NOMO-1 treated with DMSO at 0.1 percent for 48 hours (cell line): ENCODE results near the gene KLF9.
A peak's percentile ranks its signal among the peaks of the same experiment; 100 is the strongest.

Experiments
- DNase-seq: peaks from one replicate; lab custom pipeline; 2025; ENCODE audit not compliant: unreplicated experiment; lab: John Stamatoyannopoulos, UW

KLF9 gene

GRCh38 chr9:70422371-70423043 is 8.1 kb upstream of the KLF9 start:
- no peak for DNase-seq

GRCh38 chr9:70421272-70422180 is 7.1 kb upstream of the KLF9 start:
- no peak for DNase-seq

- DNase-seq: peak; percentile 6
Measured at GRCh38 chr9:70420441-70421271, 6.2 kb upstream of the KLF9 start.

GRCh38 chr9:70419556-70420440 is 5.3 kb upstream of the KLF9 start:
- peak; percentile 76 for DNase-seq

- DNase-seq: peak; percentile 84
Measured at GRCh38 chr9:70418822-70419555, 4.5 kb upstream of the KLF9 start.

- DNase-seq: no peak
Measured at GRCh38 chr9:70415476-70415875, 1.0 kb upstream of the KLF9 start.

GRCh38 chr9:70415041-70415440 is 584 bp upstream of the KLF9 start:
- no peak for DNase-seq

GRCh38 chr9:70413464-70413798 is 1.0 kb downstream of the KLF9 start:
- peak; percentile 33 for DNase-seq

- no peak for DNase-seq
Measured at GRCh38 chr9:70412832-70413463, 1.5 kb downstream of the KLF9 start.

GRCh38 chr9:70411930-70412831 is 2.3 kb downstream of the KLF9 start:
- no peak for DNase-seq

GRCh38 chr9:70411121-70411929 is 3.1 kb downstream of the KLF9 start:
- no peak for DNase-seq

- DNase-seq: no peak
Measured at GRCh38 chr9:70410368-70410767, 4.1 kb downstream of the KLF9 start.

- DNase-seq: no peak
Measured at GRCh38 chr9:70409800-70410199, 4.7 kb downstream of the KLF9 start.

- no peak for DNase-seq
Measured at GRCh38 chr9:70409280-70409679, 5.2 kb downstream of the KLF9 start.

GRCh38 chr9:70408393-70409040 is 5.9 kb downstream of the KLF9 start:
- no peak for DNase-seq

- DNase-seq: no peak
Measured at GRCh38 chr9:70407081-70407503, 7.4 kb downstream of the KLF9 start.

- DNase-seq: peak; percentile 70
Measured at GRCh38 chr9:70406434-70406862, 8.0 kb downstream of the KLF9 start.
